ENCODE results near the gene SEC23IP.
"Not testable (repeated sequence)": the region's sequence is repeated elsewhere in the genome, so short reads cannot be mapped to it uniquely, and the experiment has no call there.

The SEC23IP gene

GRCh38 chr10:119872860-119873681 is 19.5 kb upstream of the SEC23IP start:
- peak; percentile 65 to 95 (median 89) for DNase-seq
- intact Hi-C loops (cut with DNase I): loop anchor here (1.0 kb wide), 1 partner anchor 19 kb away; the partner anchor contains the start of gene SEC23IP

DNA sequence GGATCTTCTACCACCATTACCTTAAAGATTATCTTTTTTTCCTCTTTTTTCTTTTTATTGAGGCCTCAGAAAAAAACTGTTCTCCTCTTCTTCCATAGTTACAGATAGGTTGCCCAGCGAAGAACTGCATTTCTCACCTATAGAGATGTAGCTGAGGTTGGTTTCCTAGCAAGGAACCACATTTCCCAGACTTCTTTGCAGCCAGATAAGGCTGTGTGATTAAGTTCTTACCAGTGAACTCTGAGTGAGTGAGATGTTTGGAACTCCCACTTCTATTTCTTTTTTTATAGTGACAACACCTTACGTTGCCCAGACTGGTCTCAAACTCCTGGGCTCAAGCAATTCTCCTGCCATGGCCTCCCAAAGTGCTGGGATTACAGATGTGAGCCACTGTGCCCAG is 14.0 kb upstream of the SEC23IP start:
- no peak for DNase-seq
- intact Hi-C loops (cut with DNase I): no loop called here

GRCh38 chr10:119883901-119884611 is 8.5 kb upstream of the SEC23IP start:
- intact Hi-C loops (cut with DNase I): not testable (repeated sequence)
- DNase-seq: peak in 1 of 42 donors; percentile 34

DNA sequence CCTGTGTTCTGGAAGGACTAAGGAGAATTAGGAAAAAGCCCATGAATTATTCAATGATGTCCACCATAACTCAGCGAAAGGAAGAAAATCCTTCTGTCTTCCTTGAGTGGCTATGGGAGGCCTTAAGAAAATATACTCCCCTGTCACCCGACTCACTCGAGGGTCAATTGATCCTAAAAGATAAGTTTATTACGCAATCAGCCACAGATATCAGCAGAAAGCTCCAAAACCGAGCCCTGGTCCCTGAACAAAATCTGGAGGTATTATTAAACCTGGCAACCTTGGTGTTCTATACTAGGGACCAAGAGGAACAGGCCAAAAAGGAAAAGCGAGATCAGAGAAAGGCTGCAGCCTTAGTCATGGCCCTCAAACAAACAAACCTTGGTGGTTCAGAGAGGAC is 6.5 kb upstream of the SEC23IP start:
- intact Hi-C loops (cut with DNase I): not testable (repeated sequence)
- peak in 1 of 42 donors; percentile 3 for DNase-seq

- DNase-seq; intact Hi-C loops (cut with DNase I): not testable (repeated sequence)
Observed at GRCh38 chr10:119888715-119889114, 3.8 kb upstream of the SEC23IP start.

DNA sequence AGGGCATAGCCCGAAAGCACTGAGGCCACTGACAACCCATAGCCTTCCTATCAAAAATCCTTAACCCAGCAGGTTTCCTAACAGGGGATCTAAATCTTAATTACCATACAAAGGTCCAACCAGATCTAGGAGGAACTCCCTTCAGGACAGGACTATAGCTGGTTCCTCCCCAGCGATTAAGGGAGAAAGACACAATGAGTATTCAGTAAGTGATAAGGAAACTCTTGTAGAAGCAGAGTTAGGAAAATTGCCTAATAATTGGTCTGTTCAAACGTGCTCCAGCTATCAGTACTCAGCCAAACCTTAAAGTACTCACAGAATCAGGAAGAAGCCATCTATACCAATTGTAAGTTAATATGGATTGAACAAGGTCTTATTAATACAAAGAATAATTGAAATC is 3.3 kb upstream of the SEC23IP start:
- intact Hi-C loops (cut with DNase I): not testable (repeated sequence)
- peak in 1 of 42 donors; percentile 4 for DNase-seq

DNA sequence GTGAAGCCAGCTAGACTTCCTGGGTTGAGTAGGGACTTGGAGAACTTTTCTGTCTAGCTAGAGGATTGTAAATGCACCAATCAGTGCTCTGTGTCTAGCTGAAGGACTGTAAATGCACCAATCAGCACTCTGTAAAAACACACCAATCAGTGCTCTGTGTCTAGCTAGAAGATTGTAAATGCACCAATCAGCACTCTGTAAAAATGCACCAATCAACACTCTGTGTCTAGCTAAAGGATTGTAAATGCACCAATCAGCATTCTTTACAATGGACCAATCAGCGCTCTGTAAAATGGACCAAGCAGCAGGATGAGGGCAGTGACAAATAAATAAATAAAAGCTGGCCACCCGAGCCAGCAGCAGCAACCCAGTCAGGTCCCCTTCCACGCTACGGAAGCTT is 2.2 kb upstream of the SEC23IP start:
- DNase-seq; intact Hi-C loops (cut with DNase I): not testable (repeated sequence)

GRCh38 chr10:119891849-119892187 is 712 bp upstream of the SEC23IP start:
- DNase-seq: peak in 5 of 42 donors; percentile 5 to 18 (median 11)
- intact Hi-C loops (cut with DNase I): loop anchor here (1.0 kb wide), 1 partner anchor 19 kb away; no protein-coding TSS in a partner anchor

GRCh38 chr10:119893074-119893473 is 544 bp downstream of the SEC23IP start:
- DNase-seq: peak in 1 of 42 donors; percentile 5
- intact Hi-C loops (cut with DNase I): no loop called here

DNA sequence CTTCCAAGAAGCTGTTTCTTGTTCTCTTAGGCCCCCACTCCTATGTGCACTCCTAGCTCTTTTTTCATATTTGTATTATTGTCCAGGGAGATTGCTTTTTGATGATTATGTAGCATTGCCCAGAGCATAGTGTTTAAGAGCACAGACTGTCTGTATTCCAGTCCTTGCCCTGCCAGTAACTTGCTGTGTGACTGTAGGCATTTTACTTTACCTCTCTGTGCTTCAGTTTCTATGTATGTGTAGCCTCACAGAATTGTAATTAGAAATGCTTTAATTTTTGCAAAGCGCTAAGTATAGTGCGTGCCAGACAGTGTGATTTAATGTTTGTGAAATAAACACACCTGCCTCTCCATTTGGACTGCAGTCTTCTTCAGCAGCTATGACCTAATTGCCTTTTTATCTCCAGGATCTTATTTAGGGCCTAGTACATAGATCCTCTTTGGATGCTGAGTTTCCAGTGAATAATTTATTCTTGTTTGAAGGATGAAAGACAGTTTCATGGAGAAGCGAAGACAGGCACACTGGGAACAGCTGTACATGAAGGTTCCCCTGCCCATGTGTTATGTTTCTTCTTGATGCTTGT is 1.4 kb downstream of the SEC23IP start:
- no peak for DNase-seq
- intact Hi-C loops (cut with DNase I): no loop called here

- intact Hi-C loops (cut with DNase I): no loop called here
- no peak for DNase-seq
Observed at GRCh38 chr10:119896061-119896655, 3.6 kb downstream of the SEC23IP start.

DNA sequence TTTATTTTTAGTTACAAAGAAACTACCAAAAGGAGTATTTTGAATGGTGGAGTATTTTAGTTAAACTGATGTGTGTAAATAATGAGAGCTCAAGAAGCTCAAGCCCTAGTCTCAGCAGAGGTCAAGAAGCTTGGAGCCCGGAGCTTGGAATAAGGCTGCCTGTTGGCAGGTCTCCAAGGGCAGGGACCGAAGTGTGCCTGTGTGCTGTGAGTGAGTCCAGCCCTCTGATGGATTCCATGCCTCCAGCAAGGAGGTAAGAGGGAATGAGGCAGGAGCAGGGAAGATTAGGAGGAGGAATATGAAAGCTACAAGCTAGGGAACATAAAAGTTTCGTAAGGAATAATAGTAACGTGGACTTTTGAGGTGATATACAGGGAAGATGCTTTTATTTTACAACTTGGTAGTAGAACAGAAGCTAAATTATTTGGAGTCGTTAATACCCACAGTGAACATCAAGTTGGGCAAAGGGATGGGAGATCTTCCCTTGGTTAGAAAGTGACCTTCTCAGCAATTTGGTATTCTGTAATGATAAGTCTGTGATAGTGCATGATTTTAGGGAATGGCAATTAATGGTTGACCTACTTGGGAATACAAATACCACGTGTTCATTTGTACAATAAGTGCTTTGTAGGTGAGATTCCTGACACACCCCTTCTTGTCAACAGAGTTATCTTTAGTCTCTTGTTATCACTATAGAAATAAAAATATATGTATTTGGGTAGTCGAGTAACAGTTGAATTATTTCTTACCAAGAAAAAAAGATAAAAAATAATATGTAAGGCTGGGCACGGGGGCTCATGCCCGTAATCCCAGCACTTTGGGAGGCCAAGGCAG is 4.6 kb downstream of the SEC23IP start:
- peak in 24 of 42 donors; percentile 1 to 72 (median 26) for DNase-seq
- intact Hi-C loops (cut with DNase I): no loop called here

GRCh38 chr10:119898577-119898976 is 6.0 kb downstream of the SEC23IP start:
- DNase-seq: no peak
- intact Hi-C loops (cut with DNase I): no loop called here

DNA sequence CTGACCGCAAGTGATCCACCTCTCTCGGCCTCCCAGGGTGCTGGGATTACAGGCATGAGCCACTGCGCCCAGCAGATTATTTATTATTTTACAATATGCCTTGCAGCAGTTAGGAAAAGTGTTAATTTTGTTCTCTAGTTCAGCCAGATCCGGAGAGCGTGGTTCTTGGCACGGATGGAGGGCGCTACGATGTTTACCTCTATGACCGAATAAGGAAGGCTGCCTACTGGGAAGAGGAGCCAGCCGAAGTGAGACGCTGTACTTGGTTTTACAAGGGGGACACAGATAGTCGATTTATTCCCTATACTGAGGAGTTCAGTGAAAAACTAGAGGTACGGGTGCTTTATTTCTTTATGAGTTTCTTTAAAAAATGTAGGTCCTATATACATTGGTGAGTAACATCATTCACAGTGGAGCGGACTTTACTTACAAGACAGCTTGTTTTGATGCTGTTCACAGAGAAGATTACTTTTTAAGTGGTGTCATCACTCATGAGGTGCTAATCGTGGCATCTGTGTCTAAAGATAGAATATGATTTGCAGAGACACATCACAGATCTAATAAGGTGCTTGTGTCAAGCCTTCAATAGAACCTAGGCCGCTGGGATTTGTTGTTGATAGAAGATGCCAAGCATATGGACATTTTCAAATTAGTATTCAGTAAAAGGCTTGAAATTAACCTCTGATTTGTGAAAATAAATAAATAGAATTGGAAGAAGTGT is 11.6 kb downstream of the SEC23IP start:
- intact Hi-C loops (cut with DNase I): no loop called here
- DNase-seq: no peak

GRCh38 chr10:119907695-119908094 is 15.2 kb downstream of the SEC23IP start:
- intact Hi-C loops (cut with DNase I); DNase-seq: not testable (repeated sequence)

- DNase-seq: no peak
- intact Hi-C loops (cut with DNase I): no loop called here
Observed at GRCh38 chr10:119908166-119908565, 15.6 kb downstream of the SEC23IP start.

- intact Hi-C loops (cut with DNase I): no loop called here
- DNase-seq: no peak
Observed at GRCh38 chr10:119910689-119911088, 18.2 kb downstream of the SEC23IP start.

GRCh38 chr10:119917777-119918176 is 25.2 kb downstream of the SEC23IP start:
- intact Hi-C loops (cut with DNase I): no loop called here
- DNase-seq: no peak
